Endothelial cell of umbilical vein (primary cell): Measurements from ENCODE around the gene CYTIP. TPM values are rescaled to one million over a fixed set of nuclear protein-coding genes. Genes with fewer than 3 reads are reported as not detected.

Experiments used
- BruUV-seq: library from RNA; stranded (reverse); fragments of 400-500 nt; replicated peaks from 2 replicates; lab custom pipeline; 2021; lab: Mats Ljungman, UMichigan
- CTCF ChIA-PET: fragments of 300-600, 350-600 bp; sonication (Branson Sonifier 250); formaldehyde crosslinking; loops from one replicate; lab custom pipeline; 2021; ENCODE audit warnings: antibody characterized with exemption, inconsistent platforms; lab: Charles Lee
- POLR2A ChIA-PET: fragments of 300-600, 350-600 bp; sonication (Branson Sonifier 250); formaldehyde crosslinking; loops from one replicate; lab custom pipeline; 2021; ENCODE audit warnings: antibody characterized with exemption, inconsistent platforms; lab: Charles Lee
- DNase-seq: peaks from one replicate; pipeline ENCODE4 v3.0.0-alpha.2; 2011; ENCODE audit warnings: low read depth, low spot score
- FAIRE-seq: peaks from 2 replicates; lab custom pipeline; 2011; peaks lifted over from hg19 to GRCh38; lab: Jason Lieb, UNC
- H2AFZ ChIP-seq: 2 replicates; pipeline ENCODE4 v1.6.0; 2012; ENCODE audit warnings: low read depth, low read length, control low read depth, inconsistent platforms
- H3K27ac ChIP-seq: 2 replicates; pipeline ENCODE4 v1.5.1; 2011; ENCODE audit warnings: low read depth, mild to moderate bottlenecking, control low read depth, low read length, moderate library complexity; ENCODE audit not compliant: insufficient read depth
- H3K27me3 ChIP-seq, 2 experiments: 2 replicates each; pipeline versions ENCODE4 v1.6.0 to v1.6.1; 2011; ENCODE audit warnings: low read length in 2 of 2, mixed read lengths in 1 of 2; ENCODE audit not compliant: control insufficient read depth in 2 of 2, insufficient read depth in 2 of 2
- H3K36me3 ChIP-seq, 2 experiments: 2 replicates in 1 of 2; 3 replicates in 1 of 2; pipeline ENCODE4 v1.5.1; 2011; ENCODE audit warnings: low read length in 2 of 2, mild to moderate bottlenecking in 1 of 2, moderate library complexity in 1 of 2; ENCODE audit not compliant: control insufficient read depth in 2 of 2, insufficient read depth in 2 of 2; ENCODE audit errors: extremely low read depth in 1 of 2
- H3K4me1 ChIP-seq: 3 replicates; pipeline ENCODE4 v1.5.1; 2011; ENCODE audit warnings: mild to moderate bottlenecking, low read length; ENCODE audit not compliant: control insufficient read depth, insufficient read depth; ENCODE audit errors: extremely low read depth
- H3K4me2 ChIP-seq: 2 replicates; pipeline ENCODE4 v1.6.1; 2011; ENCODE audit warnings: low read length, control low read depth, mixed read lengths; ENCODE audit not compliant: insufficient read depth
- H3K4me3 ChIP-seq, 3 experiments: fragments of 200-600 bp in 1 of 3; sonication (generic), shearing (Covaris generic) in 1 of 3; replicated peaks in 1 of 3; 2 replicates each; pipeline ENCODE4 v1.5.1; 2011 to 2016; ENCODE audit warnings: control low read depth in 3 of 3, low read length in 3 of 3, mild to moderate bottlenecking in 2 of 3, inconsistent platforms in 1 of 3, low read depth in 1 of 3, moderate library complexity in 1 of 3; ENCODE audit not compliant: insufficient read depth in 1 of 3
- H3K79me2 ChIP-seq: 2 replicates; pipeline ENCODE4 v1.6.0; 2012; ENCODE audit warnings: low read length, inconsistent platforms; ENCODE audit not compliant: control insufficient read depth, insufficient read depth
- H3K9ac ChIP-seq: replicated peaks from 2 replicates; pipeline ENCODE3; 2011; ENCODE audit warnings: low read length, control low read depth; ENCODE audit not compliant: insufficient read depth; ENCODE audit errors: extremely low read depth
- H3K9me1 ChIP-seq: replicated peaks from 3 replicates; pipeline ENCODE4 v1.6.0; 2011; ENCODE audit warnings: mild to moderate bottlenecking, low read length; ENCODE audit not compliant: control insufficient read depth, insufficient read depth; ENCODE audit errors: extremely low read depth
- H3K9me3 ChIP-seq: replicated peaks from 2 replicates; pipeline ENCODE4 v1.5.1; 2012; ENCODE audit warnings: low read length, inconsistent platforms; ENCODE audit not compliant: control insufficient read depth, insufficient read depth
- H4K20me1 ChIP-seq: replicated peaks from 2 replicates; pipeline ENCODE3; 2011; ENCODE audit warnings: mild to moderate bottlenecking, low read length; ENCODE audit not compliant: control insufficient read depth, insufficient read depth; ENCODE audit errors: extremely low read depth
- EZH2 ChIP-seq: IDR thresholded peaks from 2 replicates; pipeline ENCODE4 v1.6.1; 2012; ENCODE audit warnings: borderline replicate concordance, low read depth, mild to moderate bottlenecking, moderate library complexity, low read length, inconsistent platforms; ENCODE audit not compliant: severe bottlenecking
- FOS ChIP-seq: IDR thresholded peaks from 2 replicates; pipeline ENCODE4 v1.6.1; 2011; ENCODE audit warnings: mild to moderate bottlenecking, low read length, moderate library complexity, borderline replicate concordance; ENCODE audit not compliant: insufficient read depth
- GATA2 ChIP-seq: IDR thresholded peaks from 2 replicates; pipeline ENCODE4 v1.7.0; 2011; ENCODE audit warnings: low read depth, mild to moderate bottlenecking, moderate library complexity, mixed read lengths, low read length; ENCODE audit not compliant: insufficient read length, insufficient read depth
- JUN ChIP-seq: IDR thresholded peaks from 2 replicates; pipeline ENCODE4 v1.6.1; 2011; ENCODE audit warnings: borderline replicate concordance, low read depth; ENCODE audit not compliant: insufficient read length, insufficient read depth
- MYC ChIP-seq: IDR thresholded peaks from one replicate; pipeline ENCODE4 v1.6.1; 2011; ENCODE audit warnings: mild to moderate bottlenecking, low read depth, low read length
- POLR2AphosphoS5 ChIP-seq: IDR thresholded peaks from 2 replicates; pipeline ENCODE4 v1.6.1; 2012; ENCODE audit warnings: low read depth, mild to moderate bottlenecking, control low read depth, low read length, moderate library complexity; ENCODE audit not compliant: insufficient read depth
- dilution Hi-C: fragments of 300-500 bp; cut with MboI; formaldehyde crosslinking; loops from one replicate; pipeline ENCODE4 v1.15.0; 2019; ENCODE audit warnings: low sequenced_read_pairs; ENCODE audit not compliant: extremely low pct_ligation_motif_present
- intact Hi-C: fragments of 100-400 bp; cut with micrococcal nuclease; formaldehyde crosslinking; loops from one replicate; pipeline ENCODE4 v1.10.0; 2022
- polyA plus RNA-seq, 4 experiments: library from polyadenylated mRNA; depleted of rRNA in 3 of 4; stranded (reverse) in 3 of 4; unstranded in 1 of 4; fragments of >200 nt; gene quantifications; 2 replicates each; pipeline versions ENCODE4 v1.2.1 to v1.2.3, GENCODE V29; 2011 to 2012; ENCODE audit warnings: missing spikeins in 1 of 4
- total RNA-seq: library from RNA; stranded (reverse); gene quantifications from 2 replicates; pipeline ENCODE4 v1.2.3, GENCODE V29; 2021
- TF ChIP-seq, protein P1 (sequence below): IDR thresholded peaks from 2 replicates; pipeline ENCODE4 v1.6.1; 2011; ENCODE audit not compliant: insufficient read depth, insufficient read length
- TF ChIP-seq, protein P2 (sequence below), 2 donors: IDR thresholded peaks; 1 replicate in 1 of 2; 2 replicates in 1 of 2; pipeline ENCODE4 v1.5.1; 2011; ENCODE audit warnings: low read length in 2 of 2, mild to moderate bottlenecking in 2 of 2, moderate library complexity in 2 of 2, control low read depth in 1 of 2, inconsistent platforms in 1 of 2, low read depth in 1 of 2; ENCODE audit not compliant: insufficient read depth in 1 of 2; ENCODE audit errors: extremely low read depth in 1 of 2

Gene CYTIP
- total and polyA plus RNA-seq, 2 donors (not counting 3 experiments of a cell fraction or from before 2014, with no cell fraction given): not detected

DNA sequence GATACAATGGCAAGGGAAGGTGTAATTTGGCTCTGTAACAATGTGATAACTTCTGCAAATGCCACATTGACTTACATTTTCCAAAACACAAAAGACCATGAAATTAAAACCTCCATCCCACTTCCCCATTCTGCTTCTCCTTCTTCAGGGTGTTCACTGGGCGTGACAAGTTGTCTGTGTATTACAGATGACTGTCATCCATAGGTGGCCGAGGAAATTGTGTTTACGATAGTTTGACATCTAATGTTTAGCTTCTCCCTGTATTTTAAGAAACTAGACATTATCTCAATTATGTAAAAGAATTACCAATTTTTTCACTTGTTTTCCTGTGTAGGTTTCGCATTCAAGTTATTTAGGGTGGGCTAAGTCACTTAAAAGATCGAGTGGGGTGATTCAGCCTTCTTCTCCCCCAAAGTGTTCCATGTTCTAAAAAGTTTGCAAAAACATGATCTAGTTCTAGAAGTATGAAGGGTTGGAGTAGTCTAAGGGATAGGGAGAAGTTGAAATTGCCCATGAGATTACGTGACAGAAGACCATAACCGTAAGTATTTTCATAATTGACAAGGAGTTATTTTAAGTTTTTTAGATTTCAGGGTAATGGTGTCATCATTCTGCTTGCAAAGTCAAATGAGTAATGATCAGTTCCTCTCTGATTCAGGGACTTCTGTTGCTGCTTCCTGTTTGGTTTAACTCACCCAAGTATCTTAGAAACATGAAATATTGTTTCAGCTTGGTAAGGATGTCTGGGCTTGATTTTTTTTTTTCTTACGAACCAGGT lies 25.2 kb upstream of the CYTIP start:
- H3K4me2 ChIP-seq: peak overlapping the region; percentile 39
- no peaks in the 10 kb centered on the region for H3K79me2 ChIP-seq
- H4K20me1 ChIP-seq: no peaks in the 10 kb centered on the region
- dilution Hi-C loops: no loop called here
- no peaks in the 10 kb centered on the region for H3K9me1 ChIP-seq
- no peak overlapping the region for H3K27ac ChIP-seq
- H2AFZ ChIP-seq: no peak overlapping the region
- no peak overlapping the region for H3K9ac ChIP-seq
- FAIRE-seq (no peak), DNase-seq (peak; percentile 39)
- no peak overlapping the region for H3K4me3 ChIP-seq
- H3K9me3 ChIP-seq: no peaks in the 10 kb centered on the region
- no peaks in the 10 kb centered on the region for H3K36me3 ChIP-seq
- TF ChIP-seq EZH2 (no peak), POLR2AphosphoS5 (no peak), MYC (no peak), JUN (peak; percentile 54), FOS (peak; percentile 62), GATA2 (no peak)
- TF ChIP-seq, protein P1, sequence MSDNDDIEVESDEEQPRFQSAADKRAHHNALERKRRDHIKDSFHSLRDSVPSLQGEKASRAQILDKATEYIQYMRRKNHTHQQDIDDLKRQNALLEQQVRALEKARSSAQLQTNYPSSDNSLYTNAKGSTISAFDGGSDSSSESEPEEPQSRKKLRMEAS: no peak
- TF ChIP-seq, protein P2, sequence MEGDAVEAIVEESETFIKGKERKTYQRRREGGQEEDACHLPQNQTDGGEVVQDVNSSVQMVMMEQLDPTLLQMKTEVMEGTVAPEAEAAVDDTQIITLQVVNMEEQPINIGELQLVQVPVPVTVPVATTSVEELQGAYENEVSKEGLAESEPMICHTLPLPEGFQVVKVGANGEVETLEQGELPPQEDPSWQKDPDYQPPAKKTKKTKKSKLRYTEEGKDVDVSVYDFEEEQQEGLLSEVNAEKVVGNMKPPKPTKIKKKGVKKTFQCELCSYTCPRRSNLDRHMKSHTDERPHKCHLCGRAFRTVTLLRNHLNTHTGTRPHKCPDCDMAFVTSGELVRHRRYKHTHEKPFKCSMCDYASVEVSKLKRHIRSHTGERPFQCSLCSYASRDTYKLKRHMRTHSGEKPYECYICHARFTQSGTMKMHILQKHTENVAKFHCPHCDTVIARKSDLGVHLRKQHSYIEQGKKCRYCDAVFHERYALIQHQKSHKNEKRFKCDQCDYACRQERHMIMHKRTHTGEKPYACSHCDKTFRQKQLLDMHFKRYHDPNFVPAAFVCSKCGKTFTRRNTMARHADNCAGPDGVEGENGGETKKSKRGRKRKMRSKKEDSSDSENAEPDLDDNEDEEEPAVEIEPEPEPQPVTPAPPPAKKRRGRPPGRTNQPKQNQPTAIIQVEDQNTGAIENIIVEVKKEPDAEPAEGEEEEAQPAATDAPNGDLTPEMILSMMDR (IDR thresholded peaks at IDR 0.05; ENCODE audit: extremely low read depth in 1 of 2, insufficient read depth in 1 of 2, low read depth in 1 of 2, low read length in 2 of 2): no peak
- intact Hi-C loops: no loop called here
- POLR2A ChIA-PET: no interaction called here
- peaks cover 8% of the 10 kb centered on the region for H3K4me1 ChIP-seq
- BruUV-seq: no TSS peak
- CTCF ChIA-PET: no interaction called here
- H3K27me3 ChIP-seq: no peaks in the 10 kb centered on the region
